A549 (cell line): ENCODE data around the gene DTX4. TPM values are rescaled to one million over a fixed set of nuclear protein-coding genes. Genes with fewer than 3 reads are reported as not detected.

ENCODE experiments used
- ATAC-seq, 2 experiments: fragments of 200-7000 bp in 1 of 2; fragments of >200 bp in 1 of 2; cut with Nextera tagmentation in 1 of 2; cut with Tn5 transposase in 1 of 2; 3 replicates each; pipeline versions ENCODE4 v1.8.0 to v1.9.1; 2018 to 2020; ENCODE audit warnings: mild to moderate bottlenecking in 1 of 2, moderate library complexity in 1 of 2
- CTCF ChIA-PET: fragments of 300-600 bp; sonication (Branson Sonifier 250); formaldehyde crosslinking; extraction: SDS; loops from one replicate; lab custom pipeline; 2021; ENCODE audit warnings: antibody characterized with exemption, inconsistent platforms; lab: Yijun Ruan, JAX
- POLR2A ChIA-PET: fragments of 350-600 bp; formaldehyde crosslinking; extraction: SDS; loops from one replicate; lab custom pipeline; 2021; ENCODE audit warnings: antibody characterized with exemption, inconsistent platforms; lab: Yijun Ruan, JAX
- DNase-seq, 2 experiments: peaks; one replicate each; pipeline versions ENCODE4 v3.0.0 to v3.0.0-alpha.2; 2011 to 2016; ENCODE audit warnings: low read depth in 1 of 2, low spot score in 1 of 2
- FAIRE-seq: peaks from 2 replicates; lab custom pipeline; 2011; peaks lifted over from hg19 to GRCh38; lab: Jason Lieb, UNC
- H3K27ac ChIP-seq, 2 experiments: fragments of >200 bp; sonication (Bioruptor Twin); formaldehyde crosslinking; 3 replicates each; pipeline ENCODE4 v1.5.1; 2016 to 2017
- H3K4me1 ChIP-seq: fragments of >200 bp; sonication (Bioruptor Twin); formaldehyde crosslinking; 3 replicates; pipeline ENCODE4 v1.6.1; 2016
- H3K4me2 ChIP-seq: fragments of >200 bp; sonication (Bioruptor Twin); formaldehyde crosslinking; 3 replicates; pipeline ENCODE4 v1.6.1; 2016
- H3K4me3 ChIP-seq: fragments of >200 bp; sonication (Bioruptor Twin); formaldehyde crosslinking; 3 replicates; pipeline ENCODE4 v1.5.1; 2016
- H3K9me3 ChIP-seq: fragments of >200 bp; sonication (Bioruptor Twin); formaldehyde crosslinking; 3 replicates; pipeline ENCODE4 v1.6.1; 2016
- CEBPB ChIP-seq, 2 experiments: fragments of >200 bp in 1 of 2; sonication (Bioruptor Twin) in 1 of 2; formaldehyde crosslinking in 1 of 2; IDR thresholded peaks; 2 replicates each; pipeline ENCODE4 v1.6.1; 2012 to 2016
- CTCF ChIP-seq: fragments of >200 bp; sonication (Bioruptor Twin); formaldehyde crosslinking; IDR thresholded peaks from 3 replicates; pipeline ENCODE4 v1.5.1; 2016
- E2F6 ChIP-seq: IDR thresholded peaks from 2 replicates; pipeline ENCODE4 v1.6.1; 2012; ENCODE audit warnings: low read depth, borderline replicate concordance
- ELK1 ChIP-seq: fragments of 150-350 bp; IDR thresholded peaks from 2 replicates; pipeline ENCODE4 v1.6.1; 2014; ENCODE audit warnings: low read depth, mild to moderate bottlenecking, low read length
- EP300 ChIP-seq, 2 experiments: fragments of >200 bp; sonication (Bioruptor Twin); formaldehyde crosslinking; IDR thresholded peaks; 2 replicates in 1 of 2; 3 replicates in 1 of 2; pipeline ENCODE4 v1.6.1; 2016 to 2017
- FOXS1 ChIP-seq: fragments of 250-450 bp; sonication (Bioruptor Pico); IDR thresholded peaks from 2 replicates; pipeline ENCODE4 v1.5.0; 2020; ENCODE audit warnings: mild to moderate bottlenecking, moderate library complexity
- HEYL ChIP-seq: fragments of 250-450 bp; sonication (Bioruptor Pico); IDR thresholded peaks from 2 replicates; pipeline ENCODE4 v1.8.0; 2021; ENCODE audit warnings: mild to moderate bottlenecking, moderate library complexity
- JUNB ChIP-seq: fragments of >200 bp; sonication (Bioruptor Twin); formaldehyde crosslinking; IDR thresholded peaks from 2 replicates; pipeline ENCODE4 v1.6.1; 2016
- KDM1A ChIP-seq: fragments of 200-600 bp; sonication (generic); IDR thresholded peaks from 2 replicates; pipeline ENCODE4 v1.6.1; 2016; ENCODE audit warnings: low read depth, mild to moderate bottlenecking
- KDM5A ChIP-seq: fragments of 200-600 bp; sonication (generic); IDR thresholded peaks from 2 replicates; pipeline ENCODE4 v1.6.1; 2016; ENCODE audit warnings: antibody characterized with exemption, mild to moderate bottlenecking
- MAFK ChIP-seq: fragments of 450-650 bp; IDR thresholded peaks from 2 replicates; pipeline ENCODE4 v1.6.1; 2014; ENCODE audit not compliant: partially characterized antibody
- PBX3 ChIP-seq: IDR thresholded peaks from 2 replicates; pipeline ENCODE4 v1.6.1; 2012
- POLR2A ChIP-seq: IDR thresholded peaks from 2 replicates; pipeline ENCODE4 v1.6.1; 2012; ENCODE audit warnings: mild to moderate bottlenecking, low read length
- RARB ChIP-seq: fragments of 250-450 bp; sonication (Bioruptor Pico); IDR thresholded peaks from 2 replicates; pipeline ENCODE4 v1.8.0; 2021; ENCODE audit warnings: mild to moderate bottlenecking, moderate library complexity
- REST ChIP-seq: fragments of 200-600 bp; sonication (generic); IDR thresholded peaks from 2 replicates; pipeline ENCODE4 v1.6.1; 2016; ENCODE audit warnings: antibody characterized with exemption, mild to moderate bottlenecking, moderate library complexity
- ZC3H11A ChIP-seq: fragments of 450-650 bp; IDR thresholded peaks from 2 replicates; pipeline ENCODE4 v1.6.1; 2014; ENCODE audit warnings: antibody characterized with exemption, mild to moderate bottlenecking
- ZSCAN20 ChIP-seq: fragments of 250-450 bp; sonication (Bioruptor Pico); IDR thresholded peaks from 2 replicates; pipeline ENCODE4 v1.8.0; 2022; ENCODE audit warnings: mild to moderate bottlenecking, moderate library complexity
- WGBS: methylation state at CpG from one replicate; pipeline ENCODE4 v1.1.6; 2017; ENCODE audit errors: missing lambda C conversion rate; 5-methylcytosine and 5-hydroxymethylcytosine counted together
- polyA plus RNA-seq, 4 experiments: library from polyadenylated mRNA; depleted of rRNA in 3 of 4; stranded (reverse); fragments of >200 nt; fragmentation: RNase III in 1 of 4; extraction: RNeasy Plus Mini Kit Qiagen cat#74134 plus additional on column Dnase treatment in 1 of 4; gene quantifications; 2 replicates in 3 of 4; 3 replicates in 1 of 4; pipeline ENCODE4 v1.2.3, GENCODE V29; 2011 to 2017

Gene DTX4
- polyA plus RNA-seq, 2 of the 4 experiments (the other 2 are of a cell fraction) = 0.97 to 3.1 TPM

- ChIA-PET POLR2A (no interaction called here), CTCF (interaction anchor here (1.3 to 2.3 kb wide), 4 partner anchors 11 to 40 kb away, joined by 3 to 11 read pairs (median 4); partner anchors contain the start of gene DTX4)
- Histone ChIP-seq H3K4me1 (no peaks in the 10 kb centered on the region), H3K4me3 (no peak overlapping the region), H3K4me2 (no peak overlapping the region), H3K9me3 (no peaks in the 10 kb centered on the region), H3K27ac (no peak overlapping the region)
- FAIRE-seq (no peak), DNase-seq (no peak), ATAC-seq (no peak)
- WGBS = 55% methylated on average over 9 of the region's 9 CpGs
- no peak for TF ChIP-seq HEYL (CRISPR knock-in tag)
- TF ChIP-seq ZSCAN20 (CRISPR knock-in tag) = no peak
- no peak for TF ChIP-seq KDM1A
- TF ChIP-seq RARB (CRISPR knock-in tag) = no peak
- TF ChIP-seq REST = no peak
- TF ChIP-seq FOXS1 = no peak
- TF ChIP-seq POLR2A = no peak
- no peak for TF ChIP-seq ZC3H11A
- TF ChIP-seq JUNB = no peak
- TF ChIP-seq EP300 (IDR thresholded peaks at IDR 0.05) = no peak
- TF ChIP-seq PBX3 = no peak
- no peak for TF ChIP-seq MAFK
- TF ChIP-seq CTCF = no peak
- no peak for TF ChIP-seq ELK1
- TF ChIP-seq CEBPB (IDR thresholded peaks at IDR 0.05) = no peak
- TF ChIP-seq KDM5A = no peak
Observed at GRCh38 chr11:59197991-59198390, 26.1 kb downstream of the DTX4 start.

- TF ChIP-seq E2F6 = no peak
- ChIA-PET POLR2A (no interaction called here), CTCF (interaction anchor here (1.3 to 2.3 kb wide), 4 partner anchors 12 to 40 kb away, joined by 3 to 11 read pairs (median 4); partner anchors contain the start of gene DTX4)
- no peak for DNase-seq
- no peak for FAIRE-seq
- no peak overlapping the region for H3K4me2 ChIP-seq
- no peaks in the 10 kb centered on the region for H3K9me3 ChIP-seq
- no peak overlapping the region for H3K4me3 ChIP-seq
- no peaks in the 10 kb centered on the region for H3K4me1 ChIP-seq
- no peak for ATAC-seq
- 94% methylated on average over 2 of the region's 2 CpGs for whole genome bisulfite sequencing
- no peak overlapping the region for H3K27ac ChIP-seq
Observed at GRCh38 chr11:59198726-59199125, 26.8 kb downstream of the DTX4 start.
